ENCODE data around the gene MAEA. TPM values are rescaled to one million over a fixed set of nuclear protein-coding genes. Genes with fewer than 3 reads are reported as not detected.

MAEA gene
- total RNA-seq, 2 donors from 2014 or later = 65.8 to 124 TPM

GRCh38 chr4:1374706-1375045 lies 85.0 kb downstream of the MAEA start:
- Histone ChIP-seq H3K36me3 (no peaks in the 10 kb centered on the region), H3K9me3 (no peaks in the 10 kb centered on the region), H3K4me3 (no peak overlapping the region), H3K9ac (ENCODE audit: low read depth in 2 of 2, low read length in 2 of 2) (no peak overlapping the region), H3K4me1 (no peaks in the 10 kb centered on the region), H3K27me3 (no peaks in the 10 kb centered on the region), H3K27ac (no peak overlapping the region)
- DNase-seq = no peak
- TF ChIP-seq, protein P1, sequence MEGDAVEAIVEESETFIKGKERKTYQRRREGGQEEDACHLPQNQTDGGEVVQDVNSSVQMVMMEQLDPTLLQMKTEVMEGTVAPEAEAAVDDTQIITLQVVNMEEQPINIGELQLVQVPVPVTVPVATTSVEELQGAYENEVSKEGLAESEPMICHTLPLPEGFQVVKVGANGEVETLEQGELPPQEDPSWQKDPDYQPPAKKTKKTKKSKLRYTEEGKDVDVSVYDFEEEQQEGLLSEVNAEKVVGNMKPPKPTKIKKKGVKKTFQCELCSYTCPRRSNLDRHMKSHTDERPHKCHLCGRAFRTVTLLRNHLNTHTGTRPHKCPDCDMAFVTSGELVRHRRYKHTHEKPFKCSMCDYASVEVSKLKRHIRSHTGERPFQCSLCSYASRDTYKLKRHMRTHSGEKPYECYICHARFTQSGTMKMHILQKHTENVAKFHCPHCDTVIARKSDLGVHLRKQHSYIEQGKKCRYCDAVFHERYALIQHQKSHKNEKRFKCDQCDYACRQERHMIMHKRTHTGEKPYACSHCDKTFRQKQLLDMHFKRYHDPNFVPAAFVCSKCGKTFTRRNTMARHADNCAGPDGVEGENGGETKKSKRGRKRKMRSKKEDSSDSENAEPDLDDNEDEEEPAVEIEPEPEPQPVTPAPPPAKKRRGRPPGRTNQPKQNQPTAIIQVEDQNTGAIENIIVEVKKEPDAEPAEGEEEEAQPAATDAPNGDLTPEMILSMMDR (IDR thresholded peaks at IDR 0.05) = no peak
- intact Hi-C loops (cut with DNase I) = no loop called here

- DNase-seq = no peak
Observed at GRCh38 chr4:1375051-1375721, 85.5 kb downstream of the MAEA start.

DNA sequence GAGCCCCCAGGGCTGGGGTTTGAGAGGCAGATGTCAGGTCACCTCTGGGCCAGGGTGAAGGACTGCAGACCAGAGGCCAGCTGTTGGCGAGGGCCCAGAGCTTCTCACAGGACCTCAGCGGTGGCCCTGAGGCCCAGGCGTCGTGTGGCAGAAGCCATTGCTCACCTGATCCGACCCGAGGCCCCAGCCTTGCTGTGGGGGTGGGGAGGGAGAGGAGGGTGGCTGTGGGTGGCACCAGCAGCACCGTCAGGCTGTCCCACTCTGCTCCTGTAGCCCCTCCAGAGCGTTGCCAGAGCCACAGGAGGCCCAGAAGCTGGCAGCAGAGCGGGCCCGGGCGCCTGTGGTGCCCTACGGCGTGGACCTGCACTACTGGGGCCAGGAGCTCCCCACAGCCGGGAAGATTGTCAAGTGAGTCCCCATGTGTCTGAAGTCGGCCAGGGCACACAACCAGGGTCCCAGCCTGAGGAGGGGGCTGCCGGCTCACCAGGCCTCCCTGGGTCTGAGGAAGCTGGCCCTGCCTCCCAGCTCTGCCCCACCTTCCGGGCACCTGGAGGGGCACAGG lies 86.2 kb downstream of the MAEA start:
- H3K9ac ChIP-seq (ENCODE audit: low read depth in 2 of 2, low read length in 2 of 2) = no peak overlapping the region
- intact Hi-C loops (cut with DNase I) = no loop called here
- H3K36me3 ChIP-seq = no peaks in the 10 kb centered on the region
- H3K27ac ChIP-seq = no peak overlapping the region
- no peak overlapping the region for H3K4me3 ChIP-seq
- H3K9me3 ChIP-seq = no peaks in the 10 kb centered on the region
- no peaks in the 10 kb centered on the region for H3K27me3 ChIP-seq
- DNase-seq = no peak
- H3K4me1 ChIP-seq = no peaks in the 10 kb centered on the region
- TF ChIP-seq, protein P1 (IDR thresholded peaks at IDR 0.05) = no peak

More at GRCh38 chr4:1375051-1375721, 85.5 kb downstream of the MAEA start:
- Histone ChIP-seq H3K27ac (no peak overlapping the region), H3K4me3 (no peak overlapping the region), H3K9me3 (no peaks in the 10 kb centered on the region), H3K9ac (ENCODE audit: low read depth in 2 of 2, low read length in 2 of 2) (no peak overlapping the region), H3K36me3 (no peaks in the 10 kb centered on the region), H3K27me3 (no peaks in the 10 kb centered on the region), H3K4me1 (no peaks in the 10 kb centered on the region)
- intact Hi-C loops (cut with DNase I) = no loop called here
- TF ChIP-seq, protein P1 (IDR thresholded peaks at IDR 0.05) = no peak

GRCh38 chr4:1376391-1376840 lies 86.7 kb downstream of the MAEA start:
- Histone ChIP-seq H3K9me3 (no peaks in the 10 kb centered on the region), H3K27ac (no peak overlapping the region), H3K4me3 (no peak overlapping the region), H3K36me3 (no peaks in the 10 kb centered on the region), H3K9ac (ENCODE audit: low read depth in 2 of 2, low read length in 2 of 2) (no peak overlapping the region), H3K27me3 (no peaks in the 10 kb centered on the region), H3K4me1 (no peaks in the 10 kb centered on the region)
- DNase-seq = no peak
- intact Hi-C loops (cut with DNase I) = no loop called here
- TF ChIP-seq, protein P1 (IDR thresholded peaks at IDR 0.05) = no peak

GRCh38 chr4:1376841-1377605 lies 87.3 kb downstream of the MAEA start:
- TF ChIP-seq, protein P1 (IDR thresholded peaks at IDR 0.05) = no peak
- Histone ChIP-seq H3K4me3 (no peak overlapping the region), H3K27me3 (no peaks in the 10 kb centered on the region), H3K4me1 (no peaks in the 10 kb centered on the region), H3K27ac (no peak overlapping the region), H3K36me3 (no peaks in the 10 kb centered on the region), H3K9ac (ENCODE audit: low read depth in 2 of 2, low read length in 2 of 2) (no peak overlapping the region), H3K9me3 (no peaks in the 10 kb centered on the region)
- intact Hi-C loops (cut with DNase I) = no loop called here
- DNase-seq = no peak
